ENCODE data around the gene KAT6B.

KAT6B gene

GRCh38 chr10:75081379-75081778 is 255.0 kb downstream of the KAT6B start:
- TF ChIP-seq CTCF (IDR thresholded peaks at IDR 0.05; ENCODE audit: borderline replicate concordance, insufficient read depth, low read depth, low read length): no peak
- no peak overlapping the region for H3K4me3 ChIP-seq (ENCODE audit: low read depth, low read length)

Measured in GM12875 (cell line).